SK-N-MC (cell line): ENCODE measurements around the gene VSIG10L2.

Source experiments
- DNase-seq: peaks from one replicate; pipeline ENCODE4 v3.0.0-alpha.2; 2011; ENCODE audit warnings: low read depth, low spot score
- H3K27ac ChIP-seq: fragments of 200-600 bp; sonication (generic); 2 replicates; pipeline ENCODE4 v1.5.1; 2016; ENCODE audit warnings: mixed run types
- H3K36me3 ChIP-seq: fragments of 200-600 bp; sonication (generic); 2 replicates; pipeline ENCODE4 v1.6.1; 2017; ENCODE audit warnings: antibody characterized with exemption, low read length, mixed read lengths; ENCODE audit not compliant: insufficient read depth
- H3K4me3 ChIP-seq: fragments of 200-600 bp; sonication (generic); 2 replicates; pipeline ENCODE4 v1.5.1; 2016
- H3K9ac ChIP-seq: fragments of 200-600 bp; sonication (generic); 2 replicates; pipeline ENCODE4 v1.8.0; 2017; ENCODE audit warnings: mixed run types, mixed read lengths; ENCODE audit not compliant: insufficient read length
- H3K9me3 ChIP-seq: fragments of 200-600 bp; sonication (generic); 2 replicates; pipeline ENCODE4 v1.6.1; 2017; ENCODE audit warnings: low read depth, mild to moderate bottlenecking, antibody characterized with exemption, low read length, moderate library complexity, mixed read lengths
- EZH2 ChIP-seq: fragments of 200-600 bp; sonication (generic); IDR thresholded peaks from one replicate; pipeline ENCODE4 v1.6.1; 2017; ENCODE audit warnings: antibody characterized with exemption
- FOXP2 ChIP-seq: optimal IDR thresholded peaks from 2 replicates; pipeline ENCODE3; 2011; ENCODE audit warnings: mild to moderate bottlenecking, moderate library complexity; ENCODE audit not compliant: insufficient read depth; ENCODE audit errors: extremely low read length, control extremely low read depth
- POLR2AphosphoS5 ChIP-seq: IDR thresholded peaks from 2 replicates; pipeline ENCODE4 v1.6.1; 2012; ENCODE audit warnings: mild to moderate bottlenecking, low read depth, low read length, borderline replicate concordance

Gene VSIG10L2

GRCh38 chr11:125934473-125934872 lies 11.4 kb upstream of the VSIG10L2 start:
- no peaks in the 10 kb centered on the region for H3K36me3 ChIP-seq
- DNase-seq = no peak
- no peak overlapping the region for H3K9ac ChIP-seq
- no peaks in the 10 kb centered on the region for H3K9me3 ChIP-seq
- TF ChIP-seq POLR2AphosphoS5 (no peak), FOXP2 (no peak), EZH2 (no peak)
- no peak overlapping the region for H3K4me3 ChIP-seq
- no peak overlapping the region for H3K27ac ChIP-seq

- no peaks in the 10 kb centered on the region for H3K9me3 ChIP-seq
- no peak for TF ChIP-seq POLR2AphosphoS5
- no peak for TF ChIP-seq EZH2
- TF ChIP-seq FOXP2 = no peak
- no peak for DNase-seq
- H3K36me3 ChIP-seq = no peaks in the 10 kb centered on the region
- no peak overlapping the region for H3K9ac ChIP-seq
- H3K27ac ChIP-seq = no peak overlapping the region
- peak overlapping the region; percentile 58; the same call in 1 of the 2 replicates for H3K4me3 ChIP-seq
These were observed 10.8 kb upstream of the VSIG10L2 start for GRCh38 chr11:125935056-125935455.

GRCh38 chr11:125935618-125936199 lies 10.1 kb upstream of the VSIG10L2 start:
- H3K36me3 ChIP-seq = no peaks in the 10 kb centered on the region
- peak overlapping the region; percentile 72; the same call in 1 of the 2 replicates for H3K27ac ChIP-seq
- peak overlapping the region; percentile 59 for H3K9ac ChIP-seq
- peak; percentile 30 for DNase-seq
- TF ChIP-seq EZH2 (no peak), FOXP2 (no peak), POLR2AphosphoS5 (no peak; the same call in 1 of the 2 replicates)
- no peaks in the 10 kb centered on the region for H3K9me3 ChIP-seq
- peak overlapping the region; percentile 58 for H3K4me3 ChIP-seq

GRCh38 chr11:125938418-125938817 lies 7.4 kb upstream of the VSIG10L2 start:
- Histone ChIP-seq H3K9me3 (no peaks in the 10 kb centered on the region), H3K4me3 (no peak overlapping the region), H3K9ac (no peak overlapping the region), H3K27ac (no peak overlapping the region), H3K36me3 (no peaks in the 10 kb centered on the region)
- TF ChIP-seq FOXP2 = no peak
- TF ChIP-seq EZH2 = no peak
- TF ChIP-seq POLR2AphosphoS5 = no peak
- no peak for DNase-seq

GRCh38 chr11:125939081-125939521 lies 6.7 kb upstream of the VSIG10L2 start:
- TF ChIP-seq POLR2AphosphoS5 (no peak), FOXP2 (no peak), EZH2 (no peak)
- Histone ChIP-seq H3K27ac (no peak overlapping the region), H3K36me3 (no peaks in the 10 kb centered on the region), H3K9me3 (no peaks in the 10 kb centered on the region), H3K4me3 (no peak overlapping the region), H3K9ac (no peak overlapping the region)
- DNase-seq = no peak

- Histone ChIP-seq H3K9ac (no peak overlapping the region), H3K4me3 (no peak overlapping the region), H3K36me3 (no peaks in the 10 kb centered on the region), H3K9me3 (no peaks in the 10 kb centered on the region), H3K27ac (no peak overlapping the region)
- no peak for DNase-seq
- TF ChIP-seq FOXP2 = no peak
- no peak for TF ChIP-seq POLR2AphosphoS5
- no peak for TF ChIP-seq EZH2
These were observed 5.7 kb upstream of the VSIG10L2 start for GRCh38 chr11:125940145-125940544.

GRCh38 chr11:125941267-125941618 lies 4.6 kb upstream of the VSIG10L2 start:
- no peaks in the 10 kb centered on the region for H3K36me3 ChIP-seq
- no peak overlapping the region for H3K4me3 ChIP-seq
- TF ChIP-seq EZH2 = no peak
- TF ChIP-seq POLR2AphosphoS5 = no peak
- no peak for TF ChIP-seq FOXP2
- no peaks in the 10 kb centered on the region for H3K9me3 ChIP-seq
- H3K9ac ChIP-seq = no peak overlapping the region
- no peak for DNase-seq
- H3K27ac ChIP-seq = no peak overlapping the region

GRCh38 chr11:125941619-125942611 lies 3.9 kb upstream of the VSIG10L2 start:
- Histone ChIP-seq H3K4me3 (no peak overlapping the region), H3K36me3 (no peaks in the 10 kb centered on the region), H3K27ac (no peak overlapping the region), H3K9ac (no peak overlapping the region), H3K9me3 (no peaks in the 10 kb centered on the region)
- DNase-seq = no peak
- TF ChIP-seq POLR2AphosphoS5 (no peak), FOXP2 (no peak), EZH2 (no peak)
